Trophoblast cell (in vitro differentiated cells and primary cell): ENCODE results near the gene DNASE1L2.

Experiments
- DNase-seq, 2 donors: peaks; one replicate each; pipeline ENCODE4 v3.0.0-alpha.2; 2016
- H2AFZ ChIP-seq: 2 replicates; pipeline ENCODE4 v1.6.1; 2013; ENCODE audit warnings: low read length, moderate library complexity, mild to moderate bottlenecking; ENCODE audit not compliant: insufficient read depth, poor library complexity
- H2AK5ac ChIP-seq: 2 replicates; pipeline ENCODE4 v1.6.1; 2013; ENCODE audit warnings: mild to moderate bottlenecking, low read length
- H2BK120ac ChIP-seq: 2 replicates; pipeline ENCODE4 v1.6.1; 2013; ENCODE audit warnings: low read length, mild to moderate bottlenecking, moderate library complexity; ENCODE audit not compliant: insufficient read depth, poor library complexity
- H2BK12ac ChIP-seq: 2 replicates; pipeline ENCODE4 v1.6.1; 2013; ENCODE audit warnings: mild to moderate bottlenecking, low read length, moderate library complexity
- H2BK5ac ChIP-seq: 2 replicates; pipeline ENCODE4 v1.6.1; 2013; ENCODE audit warnings: low read length, low read depth, moderate library complexity, mild to moderate bottlenecking; ENCODE audit not compliant: poor library complexity
- H3K14ac ChIP-seq: 2 replicates; pipeline ENCODE4 v1.6.1; 2013; ENCODE audit warnings: mild to moderate bottlenecking, low read length
- H3K18ac ChIP-seq: 2 replicates; pipeline ENCODE4 v1.6.1; 2013; ENCODE audit warnings: mild to moderate bottlenecking, low read length
- H3K23ac ChIP-seq: 2 replicates; pipeline ENCODE4 v1.6.1; 2013; ENCODE audit warnings: low read length
- H3K27ac ChIP-seq: 2 replicates; pipeline ENCODE4 v1.5.1; 2013; ENCODE audit warnings: low read depth, mild to moderate bottlenecking, inconsistent platforms, low read length, moderate library complexity
- H3K27me3 ChIP-seq: 2 replicates; pipeline ENCODE4 v1.6.1; 2013; ENCODE audit warnings: inconsistent platforms, mild to moderate bottlenecking, low read length, moderate library complexity; ENCODE audit not compliant: insufficient read depth
- H3K36me3 ChIP-seq, 2 experiments: 1 replicate in 1 of 2; 2 replicates in 1 of 2; pipeline ENCODE4 v1.6.1; 2013; ENCODE audit warnings: low read length in 2 of 2, mild to moderate bottlenecking in 2 of 2, moderate library complexity in 1 of 2; ENCODE audit not compliant: insufficient read depth in 2 of 2, control insufficient read depth in 1 of 2
- H3K4ac ChIP-seq: 2 replicates; pipeline ENCODE4 v1.6.1; 2013; ENCODE audit warnings: low read depth, mild to moderate bottlenecking, low read length, moderate library complexity
- H3K4me1 ChIP-seq, 2 experiments: 1 replicate in 1 of 2; 2 replicates in 1 of 2; pipeline ENCODE4 v1.6.1; 2013; ENCODE audit warnings: low read length in 2 of 2, mild to moderate bottlenecking in 2 of 2, moderate library complexity in 1 of 2; ENCODE audit not compliant: insufficient read depth in 2 of 2, control insufficient read depth in 1 of 2
- H3K4me2 ChIP-seq: 2 replicates; pipeline ENCODE4 v1.6.1; 2013; ENCODE audit warnings: inconsistent platforms, mild to moderate bottlenecking, low read length, moderate library complexity
- H3K4me3 ChIP-seq: 2 replicates; pipeline ENCODE4 v1.5.1; 2013; ENCODE audit warnings: mild to moderate bottlenecking, low read depth, low read length, inconsistent platforms
- H3K79me1 ChIP-seq: one replicate; pipeline ENCODE4 v1.6.1; 2013; ENCODE audit warnings: low read length
- H3K79me2 ChIP-seq: 2 replicates; pipeline ENCODE4 v1.6.1; 2013; ENCODE audit warnings: low read length, mild to moderate bottlenecking; ENCODE audit not compliant: control insufficient read depth, insufficient read depth, poor library complexity
- H3K9ac ChIP-seq: 2 replicates; pipeline ENCODE4 v1.6.1; 2013; ENCODE audit warnings: mild to moderate bottlenecking, low read length
- H3K9me3 ChIP-seq: 2 replicates; pipeline ENCODE4 v1.6.1; 2013; ENCODE audit warnings: low read depth, mild to moderate bottlenecking, control low read depth, inconsistent platforms, low read length; ENCODE audit not compliant: insufficient read depth
- H4K12ac ChIP-seq: 2 replicates; pipeline ENCODE4 v1.6.1; 2013; ENCODE audit warnings: low read depth, mild to moderate bottlenecking, low read length, moderate library complexity
- H4K8ac ChIP-seq: 2 replicates; pipeline ENCODE4 v1.6.1; 2013; ENCODE audit warnings: low read depth, mild to moderate bottlenecking, low read length, moderate library complexity
- H4K91ac ChIP-seq: one replicate; pipeline ENCODE4 v1.6.1; 2013; ENCODE audit warnings: low read depth, mild to moderate bottlenecking, low read length, moderate library complexity
- WGBS: extraction: QIAGEN DNeasy Blood & Tissue Kit; methylation state at CpG from one replicate; pipeline ENCODE4 v1.1.7; 2013; ENCODE audit warnings: missing lambda C conversion rate; ENCODE audit not compliant: insufficient read length, insufficient coverage; ENCODE audit errors: extremely low coverage; 5-methylcytosine and 5-hydroxymethylcytosine counted together

Gene DNASE1L2

GRCh38 chr16:2223942-2224486 is 12.2 kb upstream of the DNASE1L2 start:
- H2AFZ ChIP-seq: peak overlapping the region; percentile 42
- H3K27ac ChIP-seq: peak overlapping the region; percentile 71
- H2BK120ac ChIP-seq: peak overlapping the region; percentile 24
- peak overlapping the region; percentile 54 for H4K12ac ChIP-seq
- H2BK5ac ChIP-seq: peak overlapping the region; percentile 35
- H3K79me1 ChIP-seq: peaks cover 6% of the 10 kb centered on the region
- peak overlapping the region; percentile 93 for H3K4me3 ChIP-seq
- H4K91ac ChIP-seq: peak overlapping the region; percentile 60
- peaks cover 14 to 19% of the 10 kb centered on the region in 2 experiments for H3K36me3 ChIP-seq
- H3K9ac ChIP-seq: peak overlapping the region; percentile 96
- H3K18ac ChIP-seq: peak overlapping the region; percentile 34
- peak overlapping the region; percentile 76 for H3K4ac ChIP-seq
- H3K27me3 ChIP-seq: no peaks in the 10 kb centered on the region
- peaks cover 2% of the 10 kb centered on the region for H3K9me3 ChIP-seq
- peaks cover 16% of the 10 kb centered on the region for H3K79me2 ChIP-seq
- peak overlapping the region; percentile 82 for H2AK5ac ChIP-seq
- H3K4me2 ChIP-seq: peak overlapping the region; percentile 83
- DNase-seq: peak; percentile 54 to 62
- no CpG with 5 or more reads among the region's 22 CpGs for WGBS
- H3K14ac ChIP-seq: peak overlapping the region; percentile 90
- no peak overlapping the region for H3K23ac ChIP-seq
- peak overlapping the region; percentile 68 for H4K8ac ChIP-seq
- peaks cover 0 to 6% of the 10 kb centered on the region in 2 experiments for H3K4me1 ChIP-seq
- no peak overlapping the region for H2BK12ac ChIP-seq

DNA sequence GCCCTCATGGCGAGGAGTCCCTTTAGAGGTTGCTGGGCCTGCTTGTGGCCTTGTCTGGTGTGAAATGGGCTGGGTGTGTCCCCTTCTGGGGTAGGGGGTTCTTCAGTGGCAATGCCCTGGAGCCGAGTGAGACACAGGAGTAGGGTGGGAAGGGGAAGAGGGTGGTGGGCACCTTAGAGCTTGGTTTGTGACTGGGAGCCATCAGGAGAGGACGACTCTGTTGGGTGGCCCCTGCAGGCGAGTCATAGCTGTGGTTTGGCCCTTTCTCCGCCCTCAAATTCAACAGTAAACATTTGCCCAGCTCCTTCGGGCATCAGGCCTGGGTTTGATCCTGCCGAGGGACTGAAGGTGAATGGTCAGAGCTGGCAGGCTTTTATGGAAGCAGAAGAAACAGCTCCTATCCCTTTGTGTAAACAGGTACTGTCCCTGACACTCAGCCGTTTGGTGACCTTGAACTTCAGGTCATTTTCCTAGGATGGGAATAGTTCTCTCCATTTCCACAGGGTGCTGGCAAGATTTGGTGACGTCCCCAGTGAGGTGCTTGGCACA is 9.9 kb upstream of the DNASE1L2 start:
- Histone ChIP-seq H3K18ac (no peak overlapping the region), H2AFZ (no peak overlapping the region), H3K9ac (peak overlapping the region; percentile 43), H3K14ac (no peak overlapping the region), H3K36me3 (peaks cover 29 to 39% of the 10 kb centered on the region in 2 experiments), H3K27ac (no peak overlapping the region), H2BK12ac (no peak overlapping the region), H3K79me2 (peaks cover 16% of the 10 kb centered on the region), H3K4ac (peak overlapping the region; percentile 61), H3K4me1 (peaks cover 0 to 6% of the 10 kb centered on the region in 2 experiments), H2BK120ac (no peak overlapping the region), H3K4me3 (no peak overlapping the region), H4K12ac (no peak overlapping the region), H3K4me2 (no peak overlapping the region), H2BK5ac (no peak overlapping the region), H3K27me3 (no peaks in the 10 kb centered on the region), H2AK5ac (no peak overlapping the region), H3K9me3 (peaks cover 2% of the 10 kb centered on the region), H3K79me1 (peaks cover 6% of the 10 kb centered on the region), H4K91ac (no peak overlapping the region), H4K8ac (no peak overlapping the region), H3K23ac (no peak overlapping the region)
- DNase-seq: no peak
- no CpG with 5 or more reads among the region's 9 CpGs for WGBS

DNA sequence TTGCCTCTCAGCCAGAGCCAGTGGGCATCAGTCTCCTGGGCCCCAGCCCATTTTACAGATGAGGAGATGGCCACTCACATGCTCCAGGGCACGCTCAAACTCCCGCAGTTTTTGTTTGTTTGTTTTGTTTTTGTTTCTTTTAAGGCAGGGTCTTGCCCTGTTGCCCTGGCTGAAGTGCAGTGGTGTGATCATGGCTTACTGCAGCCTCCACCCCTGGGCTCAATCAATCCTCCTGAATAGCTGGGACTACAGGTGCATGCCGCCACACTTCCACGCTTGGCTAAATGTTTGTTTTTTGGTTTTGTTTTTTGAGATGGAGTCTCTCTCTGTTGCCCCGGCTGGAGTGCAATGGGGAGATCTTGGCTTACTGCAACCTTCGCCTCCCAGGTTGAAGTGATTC is 9.3 kb upstream of the DNASE1L2 start:
- H3K9ac ChIP-seq: peak overlapping the region; percentile 45
- H3K23ac ChIP-seq: no peak overlapping the region
- no CpG with 5 or more reads among the region's 6 CpGs for WGBS
- H4K12ac ChIP-seq: no peak overlapping the region
- no peak overlapping the region for H3K27ac ChIP-seq
- no peak overlapping the region for H2AK5ac ChIP-seq
- H4K8ac ChIP-seq: no peak overlapping the region
- H2BK5ac ChIP-seq: no peak overlapping the region
- no peak overlapping the region for H3K14ac ChIP-seq
- H2BK12ac ChIP-seq: no peak overlapping the region
- H3K18ac ChIP-seq: no peak overlapping the region
- H4K91ac ChIP-seq: no peak overlapping the region
- DNase-seq: no peak
- H3K36me3 ChIP-seq: peaks cover 34 to 44% of the 10 kb centered on the region in 2 experiments
- H2BK120ac ChIP-seq: no peak overlapping the region
- H3K79me2 ChIP-seq: peaks cover 16% of the 10 kb centered on the region
- no peak overlapping the region for H3K4me3 ChIP-seq
- H3K27me3 ChIP-seq: no peaks in the 10 kb centered on the region
- peaks cover 6% of the 10 kb centered on the region for H3K79me1 ChIP-seq
- peaks cover 0 to 9% of the 10 kb centered on the region in 2 experiments for H3K4me1 ChIP-seq
- H3K4ac ChIP-seq: peak overlapping the region; percentile 61
- H3K4me2 ChIP-seq: no peak overlapping the region
- H2AFZ ChIP-seq: no peak overlapping the region
- H3K9me3 ChIP-seq: peaks cover 2% of the 10 kb centered on the region

GRCh38 chr16:2228161-2228824 is 8.0 kb upstream of the DNASE1L2 start:
- H2BK12ac ChIP-seq: no peak overlapping the region
- H3K27me3 ChIP-seq: no peaks in the 10 kb centered on the region
- no peak overlapping the region for H4K12ac ChIP-seq
- peaks cover 6% of the 10 kb centered on the region for H3K79me1 ChIP-seq
- H2AFZ ChIP-seq: no peak overlapping the region
- no CpG with 5 or more reads among the region's 25 CpGs for WGBS
- H3K4me1 ChIP-seq: peaks cover 0 to 9% of the 10 kb centered on the region in 2 experiments
- no peak overlapping the region for H3K9ac ChIP-seq
- H3K27ac ChIP-seq: no peak overlapping the region
- H3K4me2 ChIP-seq: no peak overlapping the region
- peaks cover 16% of the 10 kb centered on the region for H3K79me2 ChIP-seq
- no peak overlapping the region for H4K91ac ChIP-seq
- no peak overlapping the region for H4K8ac ChIP-seq
- H2AK5ac ChIP-seq: no peak overlapping the region
- no peak overlapping the region for H3K4me3 ChIP-seq
- no peak for DNase-seq
- peaks cover 48 to 58% of the 10 kb centered on the region in 2 experiments for H3K36me3 ChIP-seq
- H3K4ac ChIP-seq: no peak overlapping the region
- no peak overlapping the region for H3K23ac ChIP-seq
- H2BK5ac ChIP-seq: no peak overlapping the region
- H3K18ac ChIP-seq: peak overlapping the region; percentile 21
- no peak overlapping the region for H3K14ac ChIP-seq
- no peak overlapping the region for H2BK120ac ChIP-seq
- H3K9me3 ChIP-seq: peaks cover 2% of the 10 kb centered on the region
